Panc1 (cell line): ENCODE measurements around the gene TRMT11. TPM values are rescaled to one million over a fixed set of nuclear protein-coding genes. Genes with fewer than 3 reads are reported as not detected.

Experiments
- ATAC-seq: fragments of 200-7000 bp; cut with Tn5 transposase; 2 replicates; pipeline ENCODE4 v1.9.1; 2020; ENCODE audit warnings: mild to moderate bottlenecking, moderate library complexity
- BruUV-seq: library from RNA; stranded (reverse); fragments of 400-500 nt; replicated peaks from 2 replicates; lab custom pipeline; 2021; lab: Mats Ljungman, UMichigan
- CTCF ChIA-PET: fragments of 300-600 bp; sonication (Branson Sonifier 250); formaldehyde crosslinking; loops from one replicate; lab custom pipeline; 2022; ENCODE audit warnings: antibody characterized with exemption; lab: Charles Lee
- POLR2A ChIA-PET: fragments of 300-600 bp; sonication (Branson Sonifier 250); formaldehyde crosslinking; loops from one replicate; lab custom pipeline; 2022; ENCODE audit warnings: antibody characterized with exemption; lab: Charles Lee
- DNase-seq: peaks from one replicate; pipeline ENCODE4 v3.0.0-alpha.2; 2010; ENCODE audit warnings: low read depth, low spot score
- H3K27ac ChIP-seq: 2 replicates; pipeline ENCODE4 v1.5.1; 2011; ENCODE audit warnings: mild to moderate bottlenecking, low read length, inconsistent platforms
- H3K27me3 ChIP-seq: fragments of 200-500 bp; sonication (Bioruptor generic); 2 replicates; pipeline ENCODE4 v1.6.0; 2014; ENCODE audit warnings: low read length, inconsistent platforms; ENCODE audit not compliant: control insufficient read depth, insufficient read depth
- H3K36me3 ChIP-seq: fragments of 200-500 bp; sonication (Bioruptor generic); 2 replicates; pipeline ENCODE4 v1.5.1; 2014; ENCODE audit warnings: inconsistent platforms, mild to moderate bottlenecking, low read length, moderate library complexity; ENCODE audit not compliant: control insufficient read depth, insufficient read depth
- H3K4me1 ChIP-seq: 2 replicates; pipeline ENCODE4 v1.5.1; 2011; ENCODE audit warnings: inconsistent platforms, mild to moderate bottlenecking, low read length, moderate library complexity; ENCODE audit not compliant: control insufficient read depth, insufficient read depth
- H3K4me3 ChIP-seq, 2 experiments: 2 replicates each; pipeline ENCODE4 v1.5.1; 2011 to 2012; ENCODE audit warnings: low read depth in 2 of 2, low read length in 2 of 2, mild to moderate bottlenecking in 2 of 2, inconsistent platforms in 1 of 2, moderate library complexity in 1 of 2
- H3K9me3 ChIP-seq: fragments of 200-500 bp; sonication (Bioruptor generic); 2 replicates; pipeline ENCODE4 v1.5.1; 2014; ENCODE audit warnings: low read depth, mild to moderate bottlenecking, inconsistent platforms, low read length, moderate library complexity; ENCODE audit not compliant: control insufficient read depth, insufficient read depth
- POLR2AphosphoS5 ChIP-seq: IDR thresholded peaks from 2 replicates; pipeline ENCODE4 v1.6.1; 2012; ENCODE audit warnings: mild to moderate bottlenecking, low read depth, low read length, moderate library complexity
- SIN3A ChIP-seq: IDR thresholded peaks from 2 replicates; pipeline ENCODE4 v1.6.1; 2012; ENCODE audit warnings: low read depth, mild to moderate bottlenecking, low read length, moderate library complexity, borderline replicate concordance; ENCODE audit not compliant: insufficient read depth
- TCF7L2 ChIP-seq: IDR thresholded peaks from 2 replicates; pipeline ENCODE4 v1.6.1; 2011; ENCODE audit warnings: mild to moderate bottlenecking, low read depth, low read length, inconsistent platforms
- in situ Hi-C: cut with HindIII; loops from 2 replicates; pipeline ENCODE4 v1.10.0; 2016; ENCODE audit warnings: low sequenced_read_pairs, low pct_unique_long_range_greater_than_20kb
- intact Hi-C: fragments of 100-400 bp; cut with micrococcal nuclease; formaldehyde crosslinking; loops from one replicate; pipeline ENCODE4 v1.10.0; 2022; ENCODE audit not compliant: unreplicated experiment
- total RNA-seq: library from RNA; stranded (reverse); gene quantifications from one replicate; pipeline ENCODE4 v1.2.1, GENCODE V29; 2021; ENCODE audit not compliant: unreplicated experiment
- TF ChIP-seq, protein P1 (sequence below), 2 experiments: IDR thresholded peaks; 2 replicates each; pipeline ENCODE4 v1.6.1; 2011 to 2012; ENCODE audit warnings: low read depth in 2 of 2, control low read depth in 1 of 2, low read length in 1 of 2, mild to moderate bottlenecking in 1 of 2, moderate library complexity in 1 of 2; ENCODE audit not compliant: insufficient read depth in 1 of 2
- TF ChIP-seq, protein P2 (sequence below): fragments of 450-650 bp; IDR thresholded peaks from 2 replicates; pipeline ENCODE4 v1.5.1; 2017; ENCODE audit warnings: mild to moderate bottlenecking

TRMT11 gene
- total RNA-seq, 1 experiment from 2014 or later = 34.3 TPM

DNA sequence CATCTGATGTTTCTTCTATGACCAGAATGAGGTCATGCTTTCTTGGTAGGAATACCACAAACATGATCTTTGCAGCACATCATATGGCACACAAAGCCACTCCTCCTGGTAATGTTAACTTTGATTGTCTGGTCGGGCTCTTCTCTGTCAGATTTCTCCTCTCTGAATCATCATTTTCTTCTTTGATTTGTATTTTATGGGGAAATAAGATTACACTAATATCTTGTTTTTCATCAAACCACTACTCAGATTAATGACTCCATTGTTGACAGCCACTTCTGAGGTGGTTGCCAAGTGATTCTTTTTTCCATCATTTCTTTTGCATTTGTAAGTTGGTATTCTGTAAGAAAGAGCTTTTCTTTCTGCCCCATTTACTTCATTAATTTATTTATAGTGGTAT lies 29.5 kb downstream of the TRMT11 start:
- Histone ChIP-seq H3K9me3 (no peaks in the 10 kb centered on the region), H3K27me3 (no peaks in the 10 kb centered on the region), H3K36me3 (peaks cover 40% of the 10 kb centered on the region), H3K4me1 (no peaks in the 10 kb centered on the region), H3K27ac (no peak overlapping the region), H3K4me3 (no peak overlapping the region)
- CTCF ChIA-PET = no interaction called here
- DNase-seq = no peak
- intact Hi-C loops = no loop called here
- POLR2A ChIA-PET = no interaction called here
- in situ Hi-C loops = no loop called here
- no peak for ATAC-seq
- TF ChIP-seq, protein P1, sequence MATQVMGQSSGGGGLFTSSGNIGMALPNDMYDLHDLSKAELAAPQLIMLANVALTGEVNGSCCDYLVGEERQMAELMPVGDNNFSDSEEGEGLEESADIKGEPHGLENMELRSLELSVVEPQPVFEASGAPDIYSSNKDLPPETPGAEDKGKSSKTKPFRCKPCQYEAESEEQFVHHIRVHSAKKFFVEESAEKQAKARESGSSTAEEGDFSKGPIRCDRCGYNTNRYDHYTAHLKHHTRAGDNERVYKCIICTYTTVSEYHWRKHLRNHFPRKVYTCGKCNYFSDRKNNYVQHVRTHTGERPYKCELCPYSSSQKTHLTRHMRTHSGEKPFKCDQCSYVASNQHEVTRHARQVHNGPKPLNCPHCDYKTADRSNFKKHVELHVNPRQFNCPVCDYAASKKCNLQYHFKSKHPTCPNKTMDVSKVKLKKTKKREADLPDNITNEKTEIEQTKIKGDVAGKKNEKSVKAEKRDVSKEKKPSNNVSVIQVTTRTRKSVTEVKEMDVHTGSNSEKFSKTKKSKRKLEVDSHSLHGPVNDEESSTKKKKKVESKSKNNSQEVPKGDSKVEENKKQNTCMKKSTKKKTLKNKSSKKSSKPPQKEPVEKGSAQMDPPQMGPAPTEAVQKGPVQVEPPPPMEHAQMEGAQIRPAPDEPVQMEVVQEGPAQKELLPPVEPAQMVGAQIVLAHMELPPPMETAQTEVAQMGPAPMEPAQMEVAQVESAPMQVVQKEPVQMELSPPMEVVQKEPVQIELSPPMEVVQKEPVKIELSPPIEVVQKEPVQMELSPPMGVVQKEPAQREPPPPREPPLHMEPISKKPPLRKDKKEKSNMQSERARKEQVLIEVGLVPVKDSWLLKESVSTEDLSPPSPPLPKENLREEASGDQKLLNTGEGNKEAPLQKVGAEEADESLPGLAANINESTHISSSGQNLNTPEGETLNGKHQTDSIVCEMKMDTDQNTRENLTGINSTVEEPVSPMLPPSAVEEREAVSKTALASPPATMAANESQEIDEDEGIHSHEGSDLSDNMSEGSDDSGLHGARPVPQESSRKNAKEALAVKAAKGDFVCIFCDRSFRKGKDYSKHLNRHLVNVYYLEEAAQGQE (IDR thresholded peaks at IDR 0.05; ENCODE audit: insufficient read depth in 1 of 2, low read depth in 2 of 2, low read length in 1 of 2) = no peak
- no peak for TF ChIP-seq TCF7L2
- TF ChIP-seq POLR2AphosphoS5 = no peak
- TF ChIP-seq, protein P2, sequence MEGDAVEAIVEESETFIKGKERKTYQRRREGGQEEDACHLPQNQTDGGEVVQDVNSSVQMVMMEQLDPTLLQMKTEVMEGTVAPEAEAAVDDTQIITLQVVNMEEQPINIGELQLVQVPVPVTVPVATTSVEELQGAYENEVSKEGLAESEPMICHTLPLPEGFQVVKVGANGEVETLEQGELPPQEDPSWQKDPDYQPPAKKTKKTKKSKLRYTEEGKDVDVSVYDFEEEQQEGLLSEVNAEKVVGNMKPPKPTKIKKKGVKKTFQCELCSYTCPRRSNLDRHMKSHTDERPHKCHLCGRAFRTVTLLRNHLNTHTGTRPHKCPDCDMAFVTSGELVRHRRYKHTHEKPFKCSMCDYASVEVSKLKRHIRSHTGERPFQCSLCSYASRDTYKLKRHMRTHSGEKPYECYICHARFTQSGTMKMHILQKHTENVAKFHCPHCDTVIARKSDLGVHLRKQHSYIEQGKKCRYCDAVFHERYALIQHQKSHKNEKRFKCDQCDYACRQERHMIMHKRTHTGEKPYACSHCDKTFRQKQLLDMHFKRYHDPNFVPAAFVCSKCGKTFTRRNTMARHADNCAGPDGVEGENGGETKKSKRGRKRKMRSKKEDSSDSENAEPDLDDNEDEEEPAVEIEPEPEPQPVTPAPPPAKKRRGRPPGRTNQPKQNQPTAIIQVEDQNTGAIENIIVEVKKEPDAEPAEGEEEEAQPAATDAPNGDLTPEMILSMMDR = no peak
- no peak for TF ChIP-seq SIN3A
- BruUV-seq = no TSS peak

DNA sequence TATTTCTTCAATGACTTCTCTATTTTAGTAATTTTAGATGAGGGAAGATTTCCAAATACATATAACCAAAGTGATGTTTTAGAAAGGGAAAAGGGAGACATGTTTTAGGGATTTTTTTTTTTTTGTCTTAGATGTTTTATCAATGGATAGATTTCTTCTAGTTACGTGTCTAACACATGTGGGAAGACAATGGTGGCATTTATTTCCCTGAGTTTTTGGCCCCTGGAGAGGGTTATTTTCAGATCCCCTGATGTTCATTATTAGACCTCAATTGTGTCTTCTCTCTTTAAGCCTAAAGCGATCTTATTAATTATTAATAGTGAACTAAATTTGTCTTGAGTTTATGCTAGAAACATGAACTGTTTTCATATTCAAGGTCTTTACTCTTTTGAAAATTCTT lies 30.3 kb downstream of the TRMT11 start:
- intact Hi-C loops (no loop called here), in situ Hi-C loops (no loop called here)
- no peaks in the 10 kb centered on the region for H3K9me3 ChIP-seq
- ChIA-PET POLR2A (no interaction called here), CTCF (no interaction called here)
- no peak for TF ChIP-seq POLR2AphosphoS5
- TF ChIP-seq, protein P2 = no peak
- TF ChIP-seq TCF7L2 = no peak
- TF ChIP-seq SIN3A = no peak
- TF ChIP-seq, protein P1 (IDR thresholded peaks at IDR 0.05; ENCODE audit: insufficient read depth in 1 of 2, low read depth in 2 of 2, low read length in 1 of 2) = no peak
- H3K27me3 ChIP-seq = no peaks in the 10 kb centered on the region
- DNase-seq (no peak), ATAC-seq (no peak)
- H3K27ac ChIP-seq = no peak overlapping the region
- BruUV-seq = no TSS peak
- no peak overlapping the region for H3K4me3 ChIP-seq
- H3K36me3 ChIP-seq = peaks cover 38% of the 10 kb centered on the region
- no peaks in the 10 kb centered on the region for H3K4me1 ChIP-seq
